Embryonic facial prominence (tissue), 1 donor: ENCODE results near the gene ZNF454.

ENCODE experiments used
- DNase-seq: peaks from one replicate; pipeline ENCODE4 v3.0.0-alpha.2; 2016; ENCODE audit errors: extremely low spot score

The ZNF454 gene

DNA sequence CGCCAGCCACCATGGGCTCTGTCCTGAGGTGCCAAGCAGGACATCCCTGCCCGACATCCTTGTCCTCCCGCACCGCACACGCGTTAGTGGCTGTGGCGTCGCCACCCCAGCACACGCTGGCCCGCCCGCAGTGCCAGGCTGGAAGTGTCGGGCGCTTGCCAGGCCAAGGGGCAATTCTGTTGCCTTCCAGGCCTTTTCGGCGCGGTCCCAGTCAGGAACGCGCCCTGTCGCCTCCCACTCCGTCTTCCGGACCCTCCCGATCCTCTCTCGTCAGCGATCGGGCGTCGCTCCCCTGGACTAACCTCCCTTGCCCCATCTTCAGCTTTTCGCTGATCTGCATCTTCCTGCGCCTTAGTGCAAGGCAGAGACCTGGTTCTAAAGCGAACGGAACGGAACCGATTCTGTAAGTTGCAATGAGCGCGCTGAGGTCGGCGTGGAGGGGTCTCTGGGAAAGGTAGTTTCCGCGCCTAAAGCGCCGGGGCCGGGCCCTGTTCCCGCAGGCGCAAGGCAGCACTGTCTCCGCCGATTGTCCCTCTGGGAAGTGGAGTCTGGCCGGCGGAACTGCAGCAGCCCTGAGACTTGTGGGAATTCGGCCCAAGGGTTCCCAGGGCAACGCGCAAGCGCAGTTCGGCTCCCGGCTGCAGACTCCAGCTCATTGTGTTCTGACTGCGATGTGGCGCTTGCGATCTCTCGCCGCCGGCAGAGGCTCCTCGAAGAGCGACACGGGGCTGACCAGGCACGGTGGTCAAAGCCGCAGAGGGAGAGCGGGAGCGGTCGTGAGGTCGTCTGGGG is at the start of gene ZNF454:
Gene ZNF454 (plus strand): TSS at position 630 of the 792 bp plus-strand sequence. CDS start 1,594 bp downstream, outside the sequence.
- peak; percentile 89 for DNase-seq

DNA sequence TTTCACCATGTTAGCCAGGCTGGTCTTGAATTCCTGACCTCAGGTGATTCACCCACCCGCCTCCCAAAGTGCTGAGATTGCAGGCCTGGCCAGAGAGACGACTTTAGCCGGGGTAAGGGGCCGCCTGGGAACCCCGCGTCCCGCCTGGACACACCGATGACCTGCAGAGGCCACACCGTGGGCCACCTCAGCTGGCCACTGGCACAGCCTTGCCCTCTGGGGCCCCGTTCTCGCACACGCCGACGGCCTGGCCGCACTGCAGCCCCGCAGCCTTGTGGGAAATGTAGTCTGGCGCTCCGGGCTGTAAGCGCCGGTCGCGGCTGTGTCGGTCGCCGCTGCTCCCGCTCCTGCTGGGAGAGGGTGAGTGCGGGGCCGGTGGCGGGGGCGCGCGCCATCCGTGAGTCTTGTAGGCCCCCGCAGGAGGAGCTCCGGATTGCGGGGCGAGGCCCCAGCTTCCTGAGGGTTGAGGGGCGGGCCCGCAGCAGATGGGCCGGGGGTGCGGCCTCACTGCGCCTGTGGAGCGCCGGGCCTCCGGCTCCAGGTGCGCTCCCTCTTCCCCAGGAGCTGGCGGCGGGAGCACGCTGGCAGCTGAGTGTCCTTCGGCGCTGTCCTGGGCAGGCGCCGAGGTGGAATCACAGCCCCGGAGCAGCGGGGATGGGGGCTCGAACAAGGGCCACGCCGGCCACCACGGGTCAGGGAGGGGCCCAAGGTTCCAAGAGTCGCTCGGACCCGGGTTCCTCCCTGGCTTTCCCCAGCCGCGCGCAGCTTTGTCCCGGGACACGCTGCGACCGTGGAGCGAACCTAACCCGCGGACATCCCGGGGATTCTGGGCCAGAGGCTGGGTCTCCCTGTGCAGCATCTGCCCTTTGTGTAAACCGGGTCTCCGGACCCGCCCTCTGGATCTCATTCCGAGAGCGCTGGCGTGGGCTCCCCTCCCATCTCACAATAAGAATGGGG is 45.1 kb upstream of the ZNF454 start, which contains the start of gene ZFP2:
Gene ZFP2 (plus strand): TSS at position 299 of the 957 bp plus-strand sequence. CDS start 35,401 bp downstream, outside the sequence.
- peak; percentile 12 for DNase-seq

DNA sequence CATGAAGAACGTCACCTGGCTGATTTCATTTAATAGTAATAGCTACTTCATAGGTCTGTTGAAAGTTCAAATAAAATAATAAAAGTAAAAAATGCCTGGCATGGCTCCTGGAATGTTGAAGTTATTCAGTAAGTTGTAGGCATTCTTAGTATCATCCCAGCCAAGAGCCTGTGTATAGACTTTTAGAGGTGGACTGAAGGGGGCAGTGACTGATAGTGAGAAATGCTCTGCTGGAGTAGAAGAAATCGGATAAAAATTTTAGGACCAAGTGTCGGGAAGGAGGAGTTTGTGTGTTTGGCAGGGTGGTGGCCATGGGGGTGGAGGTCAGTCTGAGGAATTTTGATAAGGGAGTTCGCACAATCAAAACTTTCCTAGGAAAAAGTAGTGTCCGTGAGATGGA is 41.7 kb upstream of the ZNF454 start:
- no peak for DNase-seq

DNA sequence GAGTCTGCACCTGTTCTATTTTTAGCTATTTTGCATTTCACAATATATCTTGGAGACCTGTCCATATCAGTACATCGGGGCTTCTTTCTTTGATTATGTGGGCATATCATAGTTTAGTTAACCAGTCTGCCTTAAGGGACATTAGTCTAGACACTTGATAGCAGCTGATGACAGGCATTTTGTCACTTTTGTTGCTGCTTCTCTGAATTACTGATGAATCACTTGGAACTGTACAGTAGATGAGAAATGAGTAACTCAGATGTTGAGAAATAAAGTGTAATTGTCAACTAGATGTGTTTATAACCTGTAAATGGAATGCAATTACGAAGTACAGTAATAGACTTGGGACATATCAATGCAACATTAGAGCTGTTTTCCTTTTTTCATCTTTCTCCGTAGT is 38.1 kb upstream of the ZNF454 start:
- no peak for DNase-seq

DNA sequence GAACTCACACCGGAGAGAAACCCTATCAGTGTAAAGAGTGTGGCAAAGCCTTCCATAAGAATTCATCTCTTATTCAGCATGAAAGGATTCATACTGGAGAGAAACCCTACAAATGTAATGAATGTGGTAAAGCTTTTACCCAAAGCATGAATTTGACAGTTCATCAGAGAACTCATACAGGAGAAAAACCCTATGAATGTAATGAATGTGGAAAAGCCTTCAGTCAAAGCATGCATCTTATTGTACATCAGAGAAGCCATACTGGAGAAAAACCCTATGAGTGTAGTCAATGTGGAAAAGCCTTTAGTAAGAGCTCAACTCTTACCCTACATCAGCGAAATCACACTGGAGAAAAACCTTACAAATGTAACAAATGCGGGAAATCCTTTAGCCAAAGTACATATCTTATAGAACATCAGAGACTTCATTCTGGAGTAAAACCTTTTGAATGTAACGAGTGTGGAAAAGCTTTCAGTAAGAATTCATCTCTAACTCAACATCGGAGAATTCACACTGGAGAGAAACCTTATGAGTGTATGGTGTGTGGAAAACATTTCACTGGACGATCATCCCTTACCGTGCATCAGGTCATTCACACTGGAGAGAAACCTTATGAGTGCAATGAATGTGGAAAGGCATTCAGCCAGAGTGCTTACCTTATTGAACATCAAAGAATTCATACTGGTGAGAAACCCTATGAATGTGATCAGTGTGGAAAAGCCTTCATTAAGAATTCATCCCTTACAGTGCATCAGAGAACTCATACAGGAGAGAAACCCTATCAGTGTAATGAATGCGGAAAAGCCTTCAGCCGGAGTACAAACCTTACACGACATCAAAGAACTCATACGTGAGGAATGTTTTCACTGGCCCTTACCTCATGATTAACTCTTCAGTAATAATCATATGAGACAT is 8.9 kb upstream of the ZNF454 start:
- no peak for DNase-seq

DNA sequence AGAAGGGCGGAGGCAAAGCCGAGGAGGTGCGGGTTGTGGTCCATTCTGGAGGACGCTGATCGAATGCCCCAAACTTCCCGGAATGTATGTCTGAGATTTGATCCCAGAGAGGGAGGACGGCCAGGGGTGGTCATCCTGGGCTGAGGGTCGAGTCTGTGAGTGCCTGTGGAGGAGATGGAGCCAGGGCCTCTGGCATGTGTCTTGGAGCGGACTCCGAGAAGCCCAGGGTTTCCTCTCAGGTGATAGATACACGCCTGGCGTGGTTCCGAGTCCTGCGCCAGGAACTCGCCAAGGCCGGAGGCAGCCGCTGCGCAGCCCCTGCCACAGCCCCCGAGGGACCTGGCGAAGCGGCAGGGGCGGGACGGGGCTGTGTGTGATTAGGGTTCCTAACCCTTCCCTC is 363 bp downstream of the ZNF454 start:
- no peak for DNase-seq

DNA sequence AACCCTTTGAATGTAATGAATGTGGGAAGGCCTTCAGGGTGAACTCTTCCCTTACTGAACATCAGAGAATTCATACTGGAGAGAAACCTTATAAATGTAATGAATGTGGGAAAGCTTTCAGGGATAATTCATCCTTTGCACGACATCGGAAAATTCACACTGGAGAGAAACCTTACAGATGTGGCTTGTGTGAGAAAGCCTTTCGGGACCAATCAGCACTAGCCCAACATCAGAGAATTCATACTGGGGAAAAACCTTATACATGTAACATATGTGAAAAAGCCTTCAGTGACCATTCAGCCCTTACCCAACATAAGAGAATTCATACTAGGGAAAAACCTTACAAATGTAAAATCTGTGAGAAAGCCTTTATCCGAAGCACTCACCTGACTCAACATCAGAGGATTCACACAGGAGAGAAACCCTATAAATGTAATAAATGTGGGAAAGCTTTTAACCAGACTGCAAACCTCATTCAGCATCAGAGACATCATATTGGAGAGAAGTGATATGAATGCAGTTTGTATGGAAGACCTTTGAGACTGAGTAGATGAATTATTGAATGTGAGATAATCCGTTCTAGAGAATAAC is 24.6 kb downstream of the ZNF454 start:
- DNase-seq, result no peak

DNA sequence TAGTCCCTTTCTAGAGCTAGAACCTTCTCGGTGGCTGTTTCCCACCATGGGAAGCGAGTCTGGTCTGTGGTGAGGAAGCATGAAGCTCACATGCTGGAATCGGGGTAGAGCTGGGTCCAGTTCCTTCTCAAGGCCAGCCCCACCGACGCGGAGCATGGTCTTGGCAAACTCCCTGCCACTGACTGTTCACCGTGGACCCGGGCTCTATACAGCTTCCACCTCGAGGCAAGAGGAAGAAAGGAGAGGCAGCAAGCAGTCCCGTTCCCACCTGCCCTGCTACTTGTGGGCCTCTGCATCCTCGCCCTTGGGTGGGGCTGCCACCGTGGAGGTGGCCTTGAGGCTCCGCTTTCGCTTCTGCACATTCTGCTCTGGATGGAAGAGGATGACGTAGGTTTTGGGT is 40.4 kb downstream of the ZNF454 start:
- DNase-seq, result no peak

DNA sequence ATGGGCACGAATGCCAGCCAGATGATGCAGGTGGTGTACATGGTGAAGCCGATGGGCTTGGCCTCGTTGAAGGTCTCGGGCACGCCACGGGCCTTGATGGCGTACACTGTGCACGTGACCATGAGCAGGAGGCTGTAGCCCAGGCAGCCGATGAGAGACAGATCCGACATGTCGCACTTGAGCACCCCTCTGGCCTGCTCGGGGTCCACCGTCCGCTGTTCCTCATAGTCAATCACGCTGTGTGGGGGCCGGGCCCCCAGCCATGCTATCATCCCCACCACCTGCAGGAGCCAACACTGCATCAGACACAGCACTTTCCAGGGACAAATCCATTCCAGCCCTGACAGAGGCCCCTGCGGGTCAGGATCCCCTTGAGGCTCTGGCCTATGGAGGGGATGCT is 41.9 kb downstream of the ZNF454 start:
- DNase-seq, result no peak

DNA sequence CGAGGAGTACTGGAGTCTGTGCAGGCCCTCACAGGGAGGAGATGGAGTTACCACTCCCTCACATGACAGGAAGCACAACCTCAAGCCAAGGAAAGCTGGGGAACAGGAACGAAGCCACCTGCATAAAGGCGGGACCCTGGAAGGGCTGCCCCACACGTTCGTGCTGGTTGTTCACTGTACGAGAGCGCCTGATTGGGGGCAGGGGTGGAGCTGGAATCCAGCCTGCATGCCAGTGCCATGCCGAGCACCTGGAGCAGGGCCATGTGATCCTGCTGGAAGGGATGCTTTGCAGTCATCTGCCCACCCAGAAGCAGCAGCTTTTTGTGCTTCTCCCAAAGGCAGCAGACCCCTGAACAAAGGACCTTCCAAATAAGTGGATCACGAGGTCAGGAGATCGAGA is 42.7 kb downstream of the ZNF454 start:
- DNase-seq, result no peak

DNA sequence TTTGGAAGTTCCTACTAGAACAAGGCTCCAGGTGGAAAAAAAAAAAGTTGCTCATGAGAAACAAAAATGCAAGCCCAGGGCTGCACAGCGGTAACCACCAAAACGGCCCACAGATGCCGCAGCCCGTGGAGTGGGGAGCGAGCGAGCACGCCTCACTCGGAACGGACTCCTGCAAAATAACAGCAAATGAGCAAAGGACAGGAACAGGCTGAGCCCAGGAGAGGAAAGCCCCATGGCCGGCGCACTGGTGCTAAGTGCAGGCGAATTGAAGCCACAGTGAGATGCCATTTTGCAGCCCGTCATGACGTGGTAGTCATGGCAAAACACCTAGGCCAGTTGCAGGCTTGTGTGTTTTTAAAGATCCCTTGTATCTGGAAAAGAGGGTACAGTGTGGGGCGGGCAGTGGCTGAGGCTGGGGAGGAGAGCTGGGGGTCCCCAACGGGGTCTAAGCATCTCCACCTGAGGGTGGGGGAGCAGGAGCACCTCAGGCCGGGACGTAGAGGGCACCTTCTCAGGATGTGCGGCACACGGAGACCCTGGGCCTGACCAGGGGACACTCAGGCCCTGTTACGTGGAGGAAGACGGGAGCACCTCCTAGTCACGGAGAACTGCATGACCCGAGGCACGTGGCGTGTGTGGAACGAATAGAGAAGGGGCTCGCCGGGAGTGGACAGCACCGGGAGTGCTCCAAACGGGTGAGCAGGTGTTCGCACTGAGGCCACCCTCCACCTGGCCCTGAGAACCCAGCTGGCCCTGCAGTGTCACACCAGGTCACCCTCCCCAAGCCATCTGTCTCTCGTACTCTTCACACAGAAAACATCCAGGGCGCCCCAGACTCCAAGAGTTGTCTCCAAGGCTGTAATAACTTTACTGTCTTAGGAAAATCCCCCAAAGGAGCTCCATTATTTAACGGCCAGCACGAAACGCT is 43.4 kb downstream of the ZNF454 start:
- no peak for DNase-seq

DNA sequence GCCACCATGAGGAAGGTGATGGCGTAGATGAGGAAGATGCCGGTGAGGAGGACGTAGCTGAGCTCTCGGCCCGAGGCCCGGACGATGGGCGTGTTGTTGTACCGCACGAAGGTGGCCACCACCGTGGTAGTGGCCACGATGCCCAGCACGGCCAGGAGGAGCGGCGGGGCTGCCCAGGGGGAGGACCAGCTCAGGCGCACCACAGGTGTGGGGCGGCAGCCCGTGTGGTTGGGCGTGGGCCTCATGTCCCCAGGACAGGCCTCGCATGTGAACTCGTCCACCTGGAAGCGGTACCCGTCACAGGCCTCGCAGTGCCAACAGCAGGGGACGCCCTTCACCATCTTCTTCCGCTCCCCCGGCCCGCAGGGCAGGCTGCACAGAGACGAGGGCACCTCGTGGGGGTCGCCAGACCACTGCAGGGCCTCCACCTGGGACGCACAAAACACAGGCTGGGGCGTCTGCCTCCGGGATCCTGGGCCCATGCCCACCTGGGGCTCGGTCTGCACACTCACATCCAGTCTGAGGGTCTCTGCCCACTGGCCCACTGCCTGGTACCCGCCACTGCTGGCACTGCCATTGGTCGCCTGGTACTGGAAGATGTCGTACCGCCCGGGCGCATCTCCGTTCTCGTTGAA is 45.4 kb downstream of the ZNF454 start:
- DNase-seq, result no peak

DNA sequence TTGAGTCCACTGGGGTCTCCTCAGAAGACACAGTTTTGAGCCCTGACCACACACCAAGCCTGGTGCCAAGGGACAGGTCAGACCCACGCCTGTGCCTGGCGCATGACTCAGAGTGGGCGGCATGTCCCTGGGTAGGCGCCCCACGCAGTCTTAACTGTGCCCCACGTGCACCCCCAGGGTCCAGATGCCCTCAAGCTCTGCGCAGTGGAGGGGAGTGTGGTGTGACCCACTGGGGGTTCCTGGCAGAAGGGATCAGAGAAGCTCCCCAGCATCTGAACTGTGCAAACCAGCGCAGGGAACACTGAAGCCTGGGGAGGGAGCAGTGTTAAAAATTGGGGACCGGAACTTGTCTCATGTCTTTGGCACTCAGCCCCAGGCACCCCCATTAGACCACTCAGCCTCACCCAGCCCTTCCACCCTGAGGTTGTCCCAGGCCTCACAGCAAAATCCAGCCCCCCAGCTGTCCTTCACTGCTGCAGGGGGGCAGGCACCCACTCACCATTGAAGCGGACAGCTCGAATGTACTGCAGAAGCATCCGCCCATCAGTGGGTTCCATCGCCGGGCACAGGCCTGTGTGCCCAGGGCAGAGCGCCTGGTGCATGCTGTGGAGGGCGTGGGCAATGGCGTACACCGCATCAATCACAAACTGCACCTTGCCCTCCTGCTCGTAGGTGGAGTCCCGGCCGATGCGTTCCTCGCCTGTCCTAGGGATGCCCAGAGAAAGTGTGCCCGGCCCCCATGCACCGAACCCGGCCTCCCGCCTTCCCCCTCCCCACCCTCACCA is 47.6 kb downstream of the ZNF454 start:
- DNase-seq, result no peak

DNA sequence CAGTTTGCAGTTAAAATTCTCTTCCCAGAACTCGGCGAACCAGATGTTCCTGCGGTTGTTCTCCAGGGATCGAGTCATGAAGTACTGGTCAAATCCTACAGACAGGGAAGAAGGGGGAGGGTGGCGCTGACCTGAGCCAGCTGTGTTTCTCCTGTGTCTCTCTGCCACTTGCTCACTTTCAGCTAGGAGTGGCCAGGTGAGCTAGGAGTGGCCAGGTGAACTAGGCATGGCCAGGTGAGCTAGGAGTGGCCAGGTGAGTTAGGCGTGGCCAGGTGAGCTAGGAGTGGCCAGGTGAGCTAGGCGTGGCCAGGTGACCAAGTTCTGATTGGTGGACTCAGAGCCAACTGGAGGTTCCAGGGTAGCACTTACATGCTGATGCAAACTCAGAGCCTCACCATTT is 48.3 kb downstream of the ZNF454 start:
- DNase-seq, result no peak

DNA sequence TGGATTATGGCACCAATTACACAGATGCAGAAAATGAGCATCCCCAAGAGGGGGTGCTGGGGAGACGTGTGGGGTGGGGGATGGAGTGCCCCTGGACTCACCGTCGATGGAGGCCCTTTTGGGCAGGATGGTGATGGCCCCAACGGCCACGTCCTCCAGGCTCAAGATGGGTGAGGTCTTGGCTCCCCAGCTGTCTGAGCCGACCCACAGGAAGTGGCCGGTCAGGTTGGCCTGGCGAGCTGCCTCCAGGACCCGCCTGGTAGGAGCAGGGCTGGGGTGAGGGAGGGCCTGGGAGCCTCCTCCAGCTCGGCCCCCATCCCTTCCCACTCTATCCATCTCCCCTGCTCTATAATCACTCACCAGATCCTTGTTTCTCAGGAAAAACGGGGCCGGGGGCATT is 49.5 kb downstream of the ZNF454 start:
- DNase-seq, result no peak

DNA sequence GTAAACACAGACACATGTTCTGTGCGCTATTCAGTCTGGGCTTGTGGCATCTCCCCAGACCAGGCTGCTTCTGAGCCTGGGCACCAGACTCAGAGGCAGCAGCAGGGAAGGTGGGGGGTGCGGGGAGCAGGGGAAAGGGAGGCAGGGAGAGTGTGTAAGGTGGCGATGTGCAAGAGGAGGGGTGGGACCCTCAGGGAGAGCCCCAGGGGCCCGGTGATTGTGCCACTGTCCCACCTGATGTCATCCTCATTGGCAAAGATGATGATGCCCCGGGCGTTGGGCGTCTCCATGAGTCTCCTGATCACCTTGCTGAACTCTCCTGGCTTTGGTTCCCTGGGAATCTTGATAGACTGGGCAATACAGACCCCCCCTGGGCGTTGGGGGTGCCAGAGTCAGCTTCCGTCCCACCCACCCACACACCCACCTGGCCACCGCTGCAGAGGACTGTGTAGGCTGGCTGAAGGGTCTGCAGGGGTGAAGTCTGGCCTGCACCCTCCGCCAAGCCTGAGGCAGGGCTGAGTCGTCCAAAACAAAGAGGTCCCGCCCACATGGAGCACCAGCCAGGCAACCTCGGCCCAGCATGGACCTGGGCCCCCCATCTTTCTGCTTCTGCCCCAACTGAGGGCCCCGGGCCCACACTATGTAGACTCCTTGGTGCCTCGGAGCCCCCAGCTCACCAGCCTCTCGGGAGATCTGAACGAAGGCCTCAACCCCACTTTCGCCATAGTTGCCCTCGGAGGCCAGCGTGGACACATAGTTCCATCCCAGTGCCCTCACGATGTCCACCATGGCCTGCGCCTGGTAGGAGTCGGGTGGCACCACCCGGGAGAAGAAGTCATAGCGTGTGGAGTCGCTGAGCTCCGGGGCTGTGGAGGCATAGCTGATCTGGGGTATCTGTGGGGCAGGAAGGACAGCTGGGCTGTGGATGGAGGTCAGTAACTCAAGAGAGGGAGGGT is 50.5 kb downstream of the ZNF454 start:
- no peak for DNase-seq

DNA sequence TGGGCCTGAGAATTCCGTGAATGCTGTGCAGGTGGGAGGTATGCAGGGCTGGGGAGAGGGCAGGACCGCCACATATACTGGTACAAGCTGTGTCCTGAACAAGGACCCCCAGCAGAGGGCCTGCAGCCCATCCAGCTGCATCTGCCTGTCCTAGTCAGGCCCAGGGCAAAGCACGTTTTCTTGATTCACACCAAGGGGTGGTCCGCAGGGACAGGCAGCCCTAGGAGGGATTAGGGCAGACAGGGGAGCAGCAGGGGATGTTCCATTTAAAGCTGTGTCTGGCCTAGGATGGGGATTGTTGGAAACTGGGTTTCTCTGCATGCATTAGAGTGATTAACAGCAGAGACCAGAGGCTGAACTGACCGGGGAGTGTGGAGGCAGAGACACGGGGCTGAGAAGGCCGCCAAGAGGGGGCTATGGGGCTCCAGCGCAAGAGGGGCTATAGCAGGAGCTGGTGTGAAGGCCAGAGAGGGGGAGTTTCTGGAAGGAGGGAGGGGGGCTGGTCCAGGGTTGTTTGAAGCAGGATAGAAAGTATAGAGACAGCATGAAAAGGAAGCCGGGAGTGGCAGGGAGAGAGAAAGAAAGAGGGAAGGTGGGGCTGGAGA is 51.4 kb downstream of the ZNF454 start:
- no peak for DNase-seq
